HG03039 (cell line): ENCODE measurements around the gene BRD4.

Experiments
- ATAC-seq: cut with Tn5 transposase; IDR thresholded peaks from one replicate; pipeline ENCODE4 v1.9.1; 2021; ENCODE audit warnings: mild to moderate bottlenecking, moderate library complexity; ENCODE audit not compliant: unreplicated experiment

Gene BRD4

GRCh38 chr19:15237759-15238638 is 94.3 kb downstream of the BRD4 start:
- ATAC-seq, result no peak

GRCh38 chr19:15236886-15237285 is 95.5 kb downstream of the BRD4 start:
- ATAC-seq, result no peak

GRCh38 chr19:15235781-15236180 is 96.6 kb downstream of the BRD4 start:
- no peak for ATAC-seq

GRCh38 chr19:15234431-15235130 is 97.8 kb downstream of the BRD4 start:
- no peak for ATAC-seq

GRCh38 chr19:15231271-15231670 is 101.1 kb downstream of the BRD4 start:
- no peak for ATAC-seq

- ATAC-seq, result no peak
Measured at GRCh38 chr19:15227261-15227660, 105.1 kb downstream of the BRD4 start.

- ATAC-seq, result no peak
Measured at GRCh38 chr19:15225760-15226159, 106.6 kb downstream of the BRD4 start.

GRCh38 chr19:15223649-15224361 is 108.5 kb downstream of the BRD4 start:
- ATAC-seq, result no peak

GRCh38 chr19:15222738-15223648 is 109.3 kb downstream of the BRD4 start:
- peak; percentile 85 for ATAC-seq

- no peak for ATAC-seq
Measured at GRCh38 chr19:15220833-15221232, 111.5 kb downstream of the BRD4 start.

- ATAC-seq, result no peak
Measured at GRCh38 chr19:15218501-15218900, 113.8 kb downstream of the BRD4 start.

- ATAC-seq, result no peak
Measured at GRCh38 chr19:15216363-15216762, 116.0 kb downstream of the BRD4 start.

GRCh38 chr19:15213715-15214381 is 118.5 kb downstream of the BRD4 start:
- ATAC-seq, result no peak

GRCh38 chr19:15212711-15213110 is 119.6 kb downstream of the BRD4 start:
- no peak for ATAC-seq

- ATAC-seq, result no peak
Measured at GRCh38 chr19:15210323-15210781, 122.0 kb downstream of the BRD4 start.

- ATAC-seq, result no peak
Measured at GRCh38 chr19:15201374-15202023, 130.8 kb downstream of the BRD4 start.

GRCh38 chr19:15200553-15201364 is 131.6 kb downstream of the BRD4 start, which contains the start of gene NOTCH3:
Gene NOTCH3, minus strand, starts transcription at chr19:15200995. Its CDS starts 90 bp downstream, at chr19:15200905.
- ATAC-seq, result no peak
